DMS 273 treated with DMSO at 0.1 percent for 48 hours (cell line): ENCODE results near the gene SETD9.

Experiments used
- DNase-seq: peaks from one replicate; lab custom pipeline; 2025; lab: John Stamatoyannopoulos, UW

Gene SETD9

GRCh38 chr5:56934325-56934724, 24.9 kb downstream of the SETD9 start:
- no peak for DNase-seq

GRCh38 chr5:56938858-56939257, 29.5 kb downstream of the SETD9 start:
- DNase-seq: no peak

- no peak for DNase-seq
These were observed 32.6 kb downstream of the SETD9 start for GRCh38 chr5:56941981-56942380.

- no peak for DNase-seq
These were observed 37.7 kb downstream of the SETD9 start for GRCh38 chr5:56947052-56947451.

GRCh38 chr5:56950626-56951125, 41.3 kb downstream of the SETD9 start:
- DNase-seq: peak; percentile 6

- DNase-seq: no peak
These were observed 41.9 kb downstream of the SETD9 start for GRCh38 chr5:56951126-56951945.

- DNase-seq: peak; percentile 41
These were observed 42.7 kb downstream of the SETD9 start, which contains the start of gene MIER3 for GRCh38 chr5:56951946-56952691. Gene MIER3 (minus strand): TSS chr5:56952123. CDS start chr5:56952102, 21 bp downstream.

- no peak for DNase-seq
These were observed 44.9 kb downstream of the SETD9 start for GRCh38 chr5:56954262-56954661.

GRCh38 chr5:56958595-56958994, 49.2 kb downstream of the SETD9 start:
- DNase-seq: no peak

GRCh38 chr5:56959326-56959725, 49.9 kb downstream of the SETD9 start:
- DNase-seq: no peak

- no peak for DNase-seq
These were observed 52.4 kb downstream of the SETD9 start for GRCh38 chr5:56961746-56962145.

GRCh38 chr5:56962286-56962685, 52.9 kb downstream of the SETD9 start:
- DNase-seq: no peak

- no peak for DNase-seq
These were observed 53.9 kb downstream of the SETD9 start for GRCh38 chr5:56963246-56963645.

GRCh38 chr5:56964173-56964572, 54.8 kb downstream of the SETD9 start:
- no peak for DNase-seq
